WERI-Rb-1 (cell line): ENCODE results near the gene LCP1.

Source experiments
- DNase-seq: peaks from one replicate; pipeline ENCODE4 v3.0.0-alpha.2; 2020
- H3K27ac ChIP-seq: fragments of 250-450 bp; sonication (Bioruptor Pico); 2 replicates; pipeline ENCODE4 v1.5.1; 2020; ENCODE audit warnings: mild to moderate bottlenecking, moderate library complexity
- H3K27me3 ChIP-seq: fragments of 250-450 bp; sonication (Bioruptor Pico); 2 replicates; pipeline ENCODE4 v1.5.1; 2021; ENCODE audit warnings: mild to moderate bottlenecking, low read depth, moderate library complexity; ENCODE audit not compliant: insufficient read depth, severe bottlenecking
- H3K36me3 ChIP-seq: fragments of 250-450 bp; sonication (Bioruptor Pico); 2 replicates; pipeline ENCODE4 v1.5.1; 2020; ENCODE audit warnings: mild to moderate bottlenecking, moderate library complexity
- H3K4me3 ChIP-seq: 2 replicates; pipeline ENCODE4 v1.5.1; 2011; ENCODE audit warnings: low read depth, mild to moderate bottlenecking, control low read depth, low read length
- H3K9me3 ChIP-seq: fragments of 250-450 bp; sonication (Bioruptor Pico); 2 replicates; pipeline ENCODE4 v1.5.1; 2021; ENCODE audit warnings: mild to moderate bottlenecking, moderate library complexity; ENCODE audit not compliant: severe bottlenecking
- TF ChIP-seq, protein P1 (sequence below): IDR thresholded peaks from 2 replicates; pipeline ENCODE4 v1.5.1; 2011; ENCODE audit warnings: low read depth, mild to moderate bottlenecking, control low read depth, inconsistent platforms, low read length

Gene LCP1

DNA sequence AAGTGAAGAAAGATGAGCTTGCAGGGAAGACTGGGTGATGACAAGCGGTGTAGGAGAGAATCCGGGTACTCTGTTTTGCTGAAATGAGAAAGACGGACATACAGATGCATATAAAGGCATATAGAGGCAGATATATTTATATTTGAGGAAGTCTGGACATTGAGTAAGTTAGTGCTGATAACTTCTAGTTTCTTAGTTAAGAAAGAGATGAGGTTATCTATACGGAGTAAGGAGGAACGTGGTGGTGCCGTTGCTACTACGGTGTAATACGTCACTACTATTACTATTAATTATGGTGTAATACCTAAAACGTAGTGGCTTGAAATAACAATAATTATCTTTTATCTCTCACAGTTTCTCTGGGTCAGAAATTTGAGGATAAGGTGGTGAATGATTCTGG lies 67.4 kb downstream of the LCP1 start:
- H3K9me3 ChIP-seq = no peaks in the 10 kb centered on the region
- H3K27ac ChIP-seq = no peak overlapping the region
- no peak overlapping the region for H3K4me3 ChIP-seq
- H3K27me3 ChIP-seq = no peaks in the 10 kb centered on the region
- no peaks in the 10 kb centered on the region for H3K36me3 ChIP-seq
- TF ChIP-seq, protein P1, sequence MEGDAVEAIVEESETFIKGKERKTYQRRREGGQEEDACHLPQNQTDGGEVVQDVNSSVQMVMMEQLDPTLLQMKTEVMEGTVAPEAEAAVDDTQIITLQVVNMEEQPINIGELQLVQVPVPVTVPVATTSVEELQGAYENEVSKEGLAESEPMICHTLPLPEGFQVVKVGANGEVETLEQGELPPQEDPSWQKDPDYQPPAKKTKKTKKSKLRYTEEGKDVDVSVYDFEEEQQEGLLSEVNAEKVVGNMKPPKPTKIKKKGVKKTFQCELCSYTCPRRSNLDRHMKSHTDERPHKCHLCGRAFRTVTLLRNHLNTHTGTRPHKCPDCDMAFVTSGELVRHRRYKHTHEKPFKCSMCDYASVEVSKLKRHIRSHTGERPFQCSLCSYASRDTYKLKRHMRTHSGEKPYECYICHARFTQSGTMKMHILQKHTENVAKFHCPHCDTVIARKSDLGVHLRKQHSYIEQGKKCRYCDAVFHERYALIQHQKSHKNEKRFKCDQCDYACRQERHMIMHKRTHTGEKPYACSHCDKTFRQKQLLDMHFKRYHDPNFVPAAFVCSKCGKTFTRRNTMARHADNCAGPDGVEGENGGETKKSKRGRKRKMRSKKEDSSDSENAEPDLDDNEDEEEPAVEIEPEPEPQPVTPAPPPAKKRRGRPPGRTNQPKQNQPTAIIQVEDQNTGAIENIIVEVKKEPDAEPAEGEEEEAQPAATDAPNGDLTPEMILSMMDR = no peak
- no peak for DNase-seq

DNA sequence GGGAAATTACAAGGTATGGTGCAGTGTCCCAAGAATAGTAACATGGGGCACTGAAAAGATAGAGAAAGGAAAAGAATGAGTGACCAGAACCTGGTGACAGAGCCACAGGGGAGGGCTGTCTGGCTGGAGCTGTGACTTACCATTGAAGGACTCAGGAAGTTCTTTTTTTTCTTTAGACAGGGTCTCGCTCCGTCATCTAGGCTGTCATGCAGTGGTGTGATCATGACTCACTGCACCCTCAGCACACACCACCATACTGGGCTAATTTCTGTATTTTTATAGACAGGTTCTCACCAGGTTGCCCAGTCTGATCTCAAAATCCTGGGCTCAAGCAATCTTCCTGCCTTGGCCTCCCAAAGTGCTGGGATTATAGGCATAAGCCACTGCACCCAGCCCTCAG lies 68.4 kb downstream of the LCP1 start:
- no peaks in the 10 kb centered on the region for H3K36me3 ChIP-seq
- H3K4me3 ChIP-seq = no peak overlapping the region
- no peak for DNase-seq
- TF ChIP-seq, protein P1 = no peak
- H3K9me3 ChIP-seq = no peaks in the 10 kb centered on the region
- H3K27me3 ChIP-seq = no peaks in the 10 kb centered on the region
- no peak overlapping the region for H3K27ac ChIP-seq

DNA sequence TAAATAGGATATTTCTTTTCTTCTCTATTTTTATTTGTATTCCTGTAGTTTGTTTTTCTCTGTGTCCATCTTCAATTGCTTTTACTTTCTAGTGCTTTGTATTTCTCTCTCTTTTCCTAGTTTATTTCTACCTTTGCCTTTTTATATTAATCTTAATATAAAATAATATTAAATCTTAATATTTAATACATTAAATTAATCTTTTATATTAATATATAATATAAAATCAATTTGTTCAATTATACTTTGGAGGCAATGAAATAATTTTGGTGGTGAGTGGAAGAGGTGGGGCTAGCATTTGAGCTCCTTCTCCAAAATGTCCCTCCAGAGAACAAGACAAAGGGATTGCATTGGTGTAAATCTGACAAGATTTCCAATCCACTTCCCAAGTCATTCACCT lies 70.8 kb downstream of the LCP1 start:
- no peak overlapping the region for H3K27ac ChIP-seq
- H3K9me3 ChIP-seq = no peaks in the 10 kb centered on the region
- DNase-seq = no peak
- H3K27me3 ChIP-seq = no peaks in the 10 kb centered on the region
- no peaks in the 10 kb centered on the region for H3K36me3 ChIP-seq
- H3K4me3 ChIP-seq = no peak overlapping the region
- TF ChIP-seq, protein P1 = no peak

DNA sequence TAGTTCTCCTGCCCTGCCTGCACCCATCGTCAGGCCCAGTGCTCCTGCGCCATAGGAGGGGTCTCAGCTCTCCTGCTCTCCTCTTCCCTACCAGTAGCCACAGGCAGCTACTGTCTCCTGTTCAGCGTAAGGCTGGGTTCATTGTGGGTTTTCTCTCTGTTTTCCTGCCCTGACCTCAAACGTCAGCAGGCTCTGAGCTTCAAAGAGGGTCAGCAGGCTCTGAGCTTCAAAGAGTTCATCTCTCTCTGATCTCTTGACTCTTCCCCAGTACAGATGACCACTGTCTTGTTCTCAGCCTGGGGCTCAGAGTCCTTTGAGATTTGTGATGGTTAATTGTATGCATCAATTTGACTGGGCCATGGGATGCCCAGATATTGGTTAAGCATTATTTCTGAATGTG lies 72.5 kb downstream of the LCP1 start:
- TF ChIP-seq, protein P1 = no peak
- Histone ChIP-seq H3K27ac (no peak overlapping the region), H3K27me3 (no peaks in the 10 kb centered on the region), H3K9me3 (no peaks in the 10 kb centered on the region), H3K4me3 (no peak overlapping the region), H3K36me3 (no peaks in the 10 kb centered on the region)
- DNase-seq = no peak

DNA sequence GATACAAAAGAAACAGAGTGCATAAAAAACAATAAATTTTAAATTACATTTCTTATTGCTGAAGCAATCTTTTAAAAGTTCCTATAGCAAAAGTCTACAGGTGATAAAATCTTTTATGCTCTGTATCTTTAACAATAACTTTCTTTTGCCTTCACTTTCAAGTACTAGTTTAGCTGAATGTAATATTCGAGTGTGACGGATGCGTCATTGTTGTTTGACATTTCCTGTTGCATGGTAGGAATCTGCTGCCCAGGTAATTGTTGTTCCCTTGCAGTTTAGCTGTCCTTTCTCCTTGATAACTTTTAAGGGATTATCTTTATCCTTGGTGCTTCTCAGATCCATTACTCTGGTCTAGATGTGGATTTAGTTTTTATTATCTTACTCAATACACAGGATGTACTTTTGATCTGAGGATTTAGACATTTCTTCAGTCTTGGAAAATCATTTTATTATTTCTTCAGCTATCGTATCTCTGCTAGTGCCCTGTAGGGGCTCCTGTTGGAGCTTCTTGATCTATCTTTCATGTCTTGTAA lies 75.1 kb downstream of the LCP1 start:
- Histone ChIP-seq H3K27me3 (no peaks in the 10 kb centered on the region), H3K27ac (no peak overlapping the region), H3K9me3 (no peaks in the 10 kb centered on the region), H3K36me3 (no peaks in the 10 kb centered on the region), H3K4me3 (no peak overlapping the region)
- DNase-seq = no peak
- TF ChIP-seq, protein P1 = no peak

DNA sequence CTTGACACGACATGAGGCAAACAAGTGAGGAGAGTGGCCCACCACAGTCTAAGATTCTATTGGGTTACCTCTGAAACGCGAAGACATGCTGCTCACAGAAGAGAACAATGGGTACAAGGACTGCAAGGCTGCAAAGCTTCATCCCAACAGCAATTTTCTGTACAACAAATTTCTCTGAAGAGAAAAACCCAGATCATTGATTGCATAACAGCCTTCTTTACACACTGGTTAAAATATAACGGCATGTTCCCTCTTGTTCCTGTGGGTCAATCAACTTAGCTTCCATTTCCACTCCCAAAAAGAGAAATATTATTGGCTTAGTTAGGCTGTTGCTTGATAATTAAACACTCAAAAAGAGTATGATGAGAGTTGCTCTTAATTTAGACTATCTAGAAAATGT lies 77.1 kb downstream of the LCP1 start, which contains the start of gene CPB2:
Gene CPB2 (minus strand): TSS at position 166 of the 400 bp plus-strand sequence. CDS start 24 bp downstream, at position 142.
- H3K27me3 ChIP-seq = no peaks in the 10 kb centered on the region
- no peaks in the 10 kb centered on the region for H3K36me3 ChIP-seq

More for the DNA sequence above, 77.1 kb downstream of the LCP1 start, which contains the start of gene CPB2:
- TF ChIP-seq, protein P1 = no peak
- no peak within 1 kb of the TSS for H3K4me3 ChIP-seq
- DNase-seq = no peak
- no peaks in the 10 kb centered on the region for H3K9me3 ChIP-seq
- H3K27ac ChIP-seq = no peak within 1 kb of the TSS
